ENCODE data around the gene FNBP1.

GRCh38 chr9:130054820-130055219 lies 11.8 kb upstream of the FNBP1 start:
- no peak for TF ChIP-seq CTCF (IDR thresholded peaks at IDR 0.05)
- no peak for TF ChIP-seq POLR2A (IDR thresholded peaks at IDR 0.05)

Measured in lower leg skin (tissue), 3 donors.